HUDEP-2 (cell line): ENCODE results near the gene SLC2A4.

Experiments
- DNase-seq, 76 experiments: peaks; one replicate each; lab custom pipeline; 2025; ENCODE audit not compliant: unreplicated experiment in 76 of 76; lab: John Stamatoyannopoulos, UW

The SLC2A4 gene

DNA sequence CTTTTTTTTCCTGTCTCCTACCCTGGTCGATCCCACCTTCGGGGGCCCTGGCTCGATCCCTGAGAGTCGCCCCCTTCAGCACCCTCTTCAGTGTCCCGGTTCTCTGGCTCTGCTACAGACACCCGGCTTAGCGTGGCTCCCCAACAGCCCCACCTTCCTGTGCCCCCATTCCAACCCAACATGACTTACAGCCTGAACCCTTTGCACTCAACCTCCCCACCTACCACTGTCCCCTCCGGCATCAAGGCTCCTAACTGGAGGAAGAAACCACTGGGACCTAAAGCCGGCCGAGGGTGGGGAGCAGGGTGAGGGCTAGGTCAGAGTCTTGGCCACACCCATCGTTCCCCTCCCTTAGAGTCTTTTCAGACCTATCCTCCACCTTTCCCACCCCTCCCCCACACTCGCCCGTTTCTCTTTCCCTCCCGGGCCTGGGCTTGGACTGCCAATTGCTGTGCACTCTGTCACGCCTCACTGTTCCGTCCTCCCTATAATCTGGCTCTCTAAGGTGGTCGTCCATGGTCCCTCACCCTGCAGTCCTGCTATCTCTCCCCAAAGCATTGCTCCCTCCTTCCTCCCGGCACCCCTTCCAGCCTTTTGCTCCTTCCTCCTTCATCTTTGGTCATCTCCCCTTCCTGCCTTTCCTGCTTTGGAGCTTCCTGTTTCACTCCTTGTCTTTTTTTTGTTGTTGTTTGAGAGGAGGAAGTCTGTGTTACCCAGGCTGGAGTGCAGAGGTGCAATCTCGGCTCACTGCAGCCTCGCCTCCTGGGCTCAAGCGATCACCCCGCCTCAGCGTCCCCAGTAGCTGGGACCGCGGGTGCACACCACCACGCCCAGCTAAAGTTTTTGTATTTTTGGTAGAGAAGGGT, 18.4 kb upstream of the SLC2A4 start:
- DNase-seq, result peak in 34 of 76 experiments; percentile 10 to 41 (median 23)

DNA sequence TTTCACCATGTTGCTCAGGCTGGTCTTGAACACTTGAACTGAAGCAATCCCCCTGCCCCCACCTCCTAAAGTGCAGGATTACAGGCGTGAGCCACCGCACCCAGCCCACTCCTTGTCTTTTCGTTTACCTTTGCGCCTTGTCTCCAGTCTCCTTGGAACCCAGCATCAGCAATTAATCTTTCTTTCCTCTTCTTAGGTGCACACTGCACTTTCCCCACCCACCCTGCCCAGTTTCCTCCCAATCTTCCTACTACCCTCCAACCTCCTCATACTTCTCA, 17.8 kb upstream of the SLC2A4 start:
- DNase-seq, result no peak

DNA sequence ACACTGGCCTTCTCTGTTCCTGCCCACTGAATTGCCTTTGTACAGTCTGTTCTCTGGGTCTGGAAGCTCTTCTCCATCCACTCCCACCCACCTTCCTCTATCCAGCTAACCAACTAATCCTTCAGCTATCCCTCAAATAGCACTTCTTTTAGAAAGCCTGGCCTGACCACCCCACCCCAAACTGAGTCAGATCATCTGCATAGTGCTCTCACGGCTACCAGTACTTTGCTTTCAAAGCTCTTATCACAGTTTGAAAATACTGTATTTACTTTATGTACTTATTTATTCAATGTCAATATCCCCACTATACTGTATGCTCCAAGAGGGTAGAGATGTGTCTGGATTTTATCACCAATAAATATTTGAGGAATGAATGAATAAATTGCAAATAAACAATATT, 14.7 kb upstream of the SLC2A4 start:
- no peak for DNase-seq

DNA sequence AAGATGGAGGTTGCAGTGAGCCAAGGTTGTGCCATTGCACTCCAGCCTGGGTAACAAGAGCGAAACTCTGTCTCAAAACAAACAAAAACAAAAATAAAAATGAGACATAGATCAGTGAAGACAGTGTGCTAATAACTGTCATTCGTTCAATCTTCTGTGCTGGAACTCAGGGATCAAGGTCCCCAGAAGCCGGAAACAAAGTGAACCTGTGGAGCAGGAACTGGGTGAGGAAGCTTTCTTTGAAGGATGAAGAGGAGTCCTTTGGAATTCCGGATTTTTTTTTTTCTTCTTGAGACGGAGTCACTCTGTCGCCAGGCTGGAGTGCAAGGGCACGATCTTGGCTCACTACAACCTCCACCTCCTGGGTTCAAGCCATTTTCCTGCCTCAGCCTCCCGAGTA, 2.1 kb upstream of the SLC2A4 start:
- no peak for DNase-seq

DNA sequence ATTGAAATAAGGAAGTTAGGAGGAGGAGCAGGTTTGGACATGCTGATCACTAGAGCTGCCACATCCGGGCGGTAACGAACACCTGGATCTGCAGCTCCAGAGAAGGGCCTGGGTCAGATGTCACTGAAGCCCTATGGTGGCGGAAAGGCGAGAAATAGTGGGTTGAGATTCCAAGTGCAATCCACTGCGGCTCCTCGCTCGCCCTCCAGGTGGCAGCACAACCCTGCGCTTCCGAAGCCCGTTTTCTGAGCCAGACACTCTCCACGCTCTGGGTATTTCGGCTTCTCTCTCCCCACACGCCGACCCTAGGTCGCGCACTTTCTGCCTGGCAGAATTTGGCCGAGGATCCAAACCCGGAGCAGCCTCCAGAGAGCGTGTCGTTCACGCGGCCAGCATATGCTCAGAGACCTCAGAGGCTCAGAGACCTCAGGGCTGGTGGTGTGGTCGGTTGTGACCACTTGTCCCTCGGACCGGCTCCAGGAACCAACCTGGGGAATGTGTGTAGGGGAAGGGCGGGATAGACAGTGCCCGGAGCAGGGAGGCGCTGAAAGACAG, 922 bp upstream of the SLC2A4 start:
- DNase-seq, result peak in 66 of 76 experiments; percentile 56 to 92 (median 82)

DNA sequence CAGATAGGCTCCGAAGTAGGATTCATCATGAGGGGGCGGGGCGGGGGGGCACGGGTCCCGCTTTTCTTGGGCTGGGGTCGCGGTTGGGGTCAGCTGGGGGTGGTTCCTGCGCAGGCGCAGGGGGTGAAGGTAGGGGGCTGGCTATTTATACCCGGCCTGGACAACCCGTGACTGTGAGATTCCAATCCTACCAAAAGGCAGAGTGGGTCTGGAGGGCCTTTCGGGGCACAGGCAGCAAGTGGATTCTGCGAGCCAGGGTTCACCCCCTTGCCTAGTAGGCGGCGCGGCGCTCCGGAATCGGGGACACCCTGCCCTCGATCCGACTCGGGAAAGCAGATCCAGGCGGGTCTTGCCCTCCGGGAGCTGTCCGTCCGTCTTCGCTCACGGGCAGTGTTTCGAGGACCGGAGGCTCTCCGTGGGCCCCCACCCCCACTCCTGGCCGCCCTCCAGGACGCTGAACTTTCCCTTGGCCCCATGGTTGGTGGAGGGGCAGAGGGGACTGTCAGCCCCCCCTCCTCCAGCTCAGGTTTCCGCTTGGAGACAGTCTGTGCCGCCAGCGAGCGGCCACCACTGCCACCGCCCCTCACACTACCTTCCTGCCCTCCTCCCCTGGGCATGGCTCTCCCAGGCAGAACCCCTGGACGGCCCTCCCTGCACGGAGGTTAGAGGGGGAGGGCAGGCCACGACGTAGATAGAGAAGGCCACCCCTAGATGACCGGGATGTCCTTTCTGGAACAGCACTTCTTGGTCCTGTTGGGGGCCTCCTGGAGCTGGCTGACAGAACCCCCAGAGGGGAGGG, 634 bp downstream of the SLC2A4 start:
- peak in 32 of 76 experiments; percentile 6 to 50 (median 24) for DNase-seq

DNA sequence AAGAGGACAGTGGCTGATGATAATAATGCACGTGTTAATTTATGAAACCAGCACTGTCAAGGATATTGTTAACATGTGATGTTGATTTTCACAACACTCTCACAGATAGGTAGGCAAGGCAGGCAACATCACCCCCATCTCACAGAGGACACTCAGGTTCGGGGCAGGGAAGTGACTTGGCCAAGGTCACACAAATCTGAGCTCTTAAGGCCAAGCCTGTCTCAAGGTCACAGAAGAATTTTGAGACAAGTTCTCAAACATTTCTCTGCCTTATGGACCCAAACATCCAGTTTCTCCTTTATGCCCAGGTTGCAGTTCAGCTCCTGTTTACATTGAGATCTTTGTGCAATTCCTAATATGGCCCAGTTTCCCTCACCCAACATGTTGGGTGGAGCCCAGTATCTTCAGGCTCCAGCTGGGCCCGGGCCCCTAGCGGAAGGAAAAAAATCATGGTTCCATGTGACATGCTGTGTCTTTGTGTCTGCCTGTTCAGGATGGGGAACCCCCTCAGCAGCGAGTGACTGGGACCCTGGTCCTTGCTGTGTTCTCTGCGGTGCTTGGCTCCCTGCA, 1.3 kb downstream of the SLC2A4 start:
- DNase-seq, result peak in 62 of 76 experiments; percentile 3 to 86 (median 60)

DNA sequence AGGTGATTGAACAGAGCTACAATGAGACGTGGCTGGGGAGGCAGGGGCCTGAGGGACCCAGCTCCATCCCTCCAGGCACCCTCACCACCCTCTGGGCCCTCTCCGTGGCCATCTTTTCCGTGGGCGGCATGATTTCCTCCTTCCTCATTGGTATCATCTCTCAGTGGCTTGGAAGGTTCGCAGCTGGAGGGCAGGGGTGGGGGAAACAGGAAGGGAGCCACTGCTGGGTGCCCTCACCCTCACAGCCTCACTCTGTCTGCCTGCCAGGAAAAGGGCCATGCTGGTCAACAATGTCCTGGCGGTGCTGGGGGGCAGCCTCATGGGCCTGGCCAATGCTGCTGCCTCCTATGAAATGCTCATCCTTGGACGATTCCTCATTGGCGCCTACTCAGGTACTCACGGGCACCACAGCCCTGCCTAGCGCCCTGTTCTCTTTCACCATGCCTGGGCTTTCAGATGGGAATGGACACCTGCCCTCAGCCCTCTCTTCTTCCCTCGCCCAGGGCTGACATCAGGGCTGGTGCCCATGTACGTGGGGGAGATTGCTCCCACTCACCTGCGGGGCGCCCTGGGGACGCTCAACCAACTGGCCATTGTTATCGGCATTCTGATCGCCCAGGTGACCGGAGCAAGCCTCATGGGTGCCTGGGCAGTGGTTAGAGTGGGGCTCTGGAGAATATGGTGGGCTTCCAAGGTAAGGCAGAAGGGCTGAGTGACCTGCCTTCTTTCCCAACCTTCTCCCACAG, 2.1 kb downstream of the SLC2A4 start:
- DNase-seq, result no peak

DNA sequence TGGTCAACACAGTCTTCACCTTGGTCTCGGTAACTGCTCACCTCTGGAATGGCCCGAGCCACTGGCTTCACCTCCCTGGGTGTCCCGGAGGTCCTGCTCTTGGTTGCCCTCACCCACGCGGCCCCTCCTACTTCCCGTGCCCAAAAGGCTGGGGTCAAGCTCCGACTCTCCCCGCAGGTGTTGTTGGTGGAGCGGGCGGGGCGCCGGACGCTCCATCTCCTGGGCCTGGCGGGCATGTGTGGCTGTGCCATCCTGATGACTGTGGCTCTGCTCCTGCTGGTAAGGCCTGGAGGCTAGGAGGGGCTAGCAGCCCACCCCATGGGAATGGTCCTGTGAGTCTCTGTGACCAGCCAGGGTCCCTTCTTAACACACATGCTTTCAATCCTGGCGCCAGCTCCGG, 3.4 kb downstream of the SLC2A4 start:
- no peak for DNase-seq

DNA sequence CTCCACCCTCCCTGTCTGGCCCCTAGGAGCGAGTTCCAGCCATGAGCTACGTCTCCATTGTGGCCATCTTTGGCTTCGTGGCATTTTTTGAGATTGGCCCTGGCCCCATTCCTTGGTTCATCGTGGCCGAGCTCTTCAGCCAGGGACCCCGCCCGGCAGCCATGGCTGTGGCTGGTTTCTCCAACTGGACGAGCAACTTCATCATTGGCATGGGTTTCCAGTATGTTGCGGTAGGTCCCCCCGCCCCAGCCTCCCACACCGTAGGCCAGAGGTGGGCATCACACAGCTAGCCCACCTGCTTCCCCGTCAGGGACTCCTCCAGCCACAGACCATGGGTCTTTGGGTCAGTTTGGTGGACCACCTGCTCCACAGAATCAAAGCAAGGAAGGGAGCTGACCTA, 4.2 kb downstream of the SLC2A4 start:
- DNase-seq, result no peak

DNA sequence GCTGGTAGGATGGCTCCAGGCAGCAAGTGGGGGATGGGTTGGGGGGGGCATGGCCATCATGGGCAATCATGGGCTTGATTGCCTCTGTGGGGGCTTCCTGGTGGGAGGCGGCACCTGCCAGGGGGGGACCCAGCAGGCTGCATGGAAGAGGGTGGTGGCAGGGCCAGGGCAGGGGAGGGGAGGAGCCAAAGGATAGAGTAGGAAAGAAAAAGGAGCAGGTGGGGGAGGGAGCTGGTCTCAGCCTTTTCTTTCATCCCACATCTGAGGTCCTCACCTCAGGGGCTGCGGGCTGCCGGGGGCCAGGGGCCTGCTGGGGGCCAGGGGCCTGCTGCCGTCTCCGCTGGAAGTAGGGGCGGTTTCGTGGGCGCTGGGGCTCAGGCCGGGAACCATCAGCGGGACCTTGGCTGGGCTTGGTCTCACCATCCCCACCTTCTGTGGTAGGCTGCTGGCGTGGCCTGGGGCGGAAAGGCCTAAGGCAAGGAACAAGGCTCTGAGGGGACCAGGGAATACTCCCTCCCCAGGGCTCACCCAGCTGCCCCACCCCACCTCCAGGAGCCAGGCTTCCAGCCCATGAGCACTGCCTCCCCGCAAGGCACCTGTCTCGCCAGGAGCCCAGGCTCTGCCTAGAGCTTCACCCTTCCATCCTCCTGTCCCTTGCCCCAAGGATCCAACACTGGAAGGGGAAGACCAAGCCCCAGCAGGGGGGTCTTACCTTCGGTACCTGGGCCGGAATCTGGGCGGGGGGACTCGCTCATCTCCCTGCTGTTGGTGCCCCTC, 7.9 kb downstream of the SLC2A4 start:
- DNase-seq, result peak in 1 of 76 experiments; percentile 11

DNA sequence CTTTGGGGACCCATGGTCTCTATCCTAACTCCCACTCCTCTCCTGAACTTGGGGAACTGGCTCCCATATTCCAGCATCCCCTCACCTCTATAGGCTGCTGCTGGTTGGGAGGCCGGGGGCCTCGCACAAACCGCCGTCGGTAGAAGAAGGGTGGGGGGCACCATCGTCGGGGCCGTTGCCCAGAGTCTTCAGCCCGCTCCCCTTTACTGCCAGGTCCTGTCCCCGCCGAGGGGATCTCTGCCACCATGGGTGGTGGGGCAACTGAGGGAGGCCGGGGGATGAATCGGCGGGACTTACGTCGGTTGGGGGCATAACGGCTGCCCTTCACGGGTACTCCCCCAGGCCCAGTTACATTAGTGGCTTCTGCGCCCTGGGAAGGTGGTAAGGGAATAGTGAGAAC, 8.6 kb downstream of the SLC2A4 start:
- DNase-seq, result no peak

DNA sequence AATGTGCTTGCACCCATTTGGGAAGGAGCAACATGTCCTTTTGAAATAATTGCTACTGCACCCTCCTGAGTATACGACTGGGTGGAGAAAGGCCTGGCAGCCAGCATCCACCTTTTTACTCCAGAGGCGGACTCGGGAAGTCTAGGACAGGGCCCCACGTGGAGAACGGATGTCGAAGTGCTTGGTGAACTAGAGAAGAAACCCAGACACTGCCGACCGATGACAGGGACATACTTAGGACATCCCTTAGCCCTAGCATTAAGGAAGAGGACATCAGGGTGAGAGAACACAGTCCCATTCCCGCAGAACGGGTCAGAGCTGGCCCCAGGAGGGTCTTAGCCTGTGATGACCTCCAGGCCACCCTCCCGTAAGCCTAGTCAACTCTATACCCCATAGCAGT, 9.2 kb downstream of the SLC2A4 start:
- DNase-seq, result no peak

DNA sequence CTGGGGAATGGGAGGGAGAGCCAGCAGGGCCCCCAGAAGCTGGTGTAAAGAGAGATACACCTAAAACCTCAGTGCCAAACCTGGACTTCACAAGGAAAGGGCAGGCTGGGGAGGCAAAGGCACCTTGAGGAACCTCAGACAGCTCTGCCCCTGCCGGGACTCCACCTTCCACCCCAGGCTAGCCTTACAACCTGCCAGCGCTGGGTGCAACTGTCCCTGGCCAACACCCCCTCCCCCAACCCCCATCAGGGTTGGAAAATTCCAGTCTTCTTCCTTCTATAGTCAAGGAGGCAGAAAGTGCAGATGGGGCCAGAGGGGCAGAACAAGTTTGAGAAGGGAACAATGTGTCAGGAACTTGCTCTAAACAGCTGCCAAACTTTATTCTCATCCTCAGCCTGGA, 10.7 kb downstream of the SLC2A4 start:
- no peak for DNase-seq

DNA sequence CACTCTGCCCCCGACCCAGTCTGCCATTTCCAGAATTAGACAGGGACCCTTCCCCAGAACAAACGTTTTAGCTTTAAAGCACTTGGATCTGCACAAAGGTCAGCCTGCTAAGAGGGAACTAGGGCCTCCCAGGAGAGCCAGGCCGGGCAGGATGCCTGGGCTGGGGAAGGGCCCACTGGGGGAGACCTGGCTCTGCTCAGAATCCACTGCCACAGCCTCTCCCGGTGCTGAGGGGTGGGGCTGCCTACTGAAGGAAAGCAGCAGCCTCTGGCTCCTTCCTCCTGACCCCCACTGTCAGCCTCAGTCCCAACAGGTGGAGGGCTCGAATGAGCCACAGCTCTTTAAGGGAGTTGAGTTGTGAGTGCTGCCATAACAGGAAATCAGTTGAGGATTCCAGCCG, 11.2 kb downstream of the SLC2A4 start:
- DNase-seq, result no peak

DNA sequence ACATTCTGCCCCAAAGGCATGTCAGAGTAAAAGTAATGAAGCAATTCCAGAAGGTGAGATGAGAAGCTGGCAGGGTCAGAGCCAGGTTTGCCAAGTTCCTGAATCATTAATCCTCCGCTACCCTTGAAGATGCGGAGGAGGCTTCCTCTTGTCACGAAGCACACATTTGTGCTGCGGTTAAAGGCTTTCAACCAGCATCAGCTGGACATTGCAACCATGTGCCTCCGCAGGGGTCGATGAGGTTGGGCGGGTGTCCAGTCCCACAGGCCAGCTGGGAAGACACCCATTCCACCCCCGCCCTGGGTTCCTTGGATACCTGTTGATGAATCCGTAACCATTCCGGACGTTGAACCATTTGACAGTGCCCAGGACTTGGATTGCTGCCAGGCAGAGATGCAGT, 11.6 kb downstream of the SLC2A4 start:
- DNase-seq, result peak in 4 of 76 experiments; percentile 14 to 44 (median 26)

DNA sequence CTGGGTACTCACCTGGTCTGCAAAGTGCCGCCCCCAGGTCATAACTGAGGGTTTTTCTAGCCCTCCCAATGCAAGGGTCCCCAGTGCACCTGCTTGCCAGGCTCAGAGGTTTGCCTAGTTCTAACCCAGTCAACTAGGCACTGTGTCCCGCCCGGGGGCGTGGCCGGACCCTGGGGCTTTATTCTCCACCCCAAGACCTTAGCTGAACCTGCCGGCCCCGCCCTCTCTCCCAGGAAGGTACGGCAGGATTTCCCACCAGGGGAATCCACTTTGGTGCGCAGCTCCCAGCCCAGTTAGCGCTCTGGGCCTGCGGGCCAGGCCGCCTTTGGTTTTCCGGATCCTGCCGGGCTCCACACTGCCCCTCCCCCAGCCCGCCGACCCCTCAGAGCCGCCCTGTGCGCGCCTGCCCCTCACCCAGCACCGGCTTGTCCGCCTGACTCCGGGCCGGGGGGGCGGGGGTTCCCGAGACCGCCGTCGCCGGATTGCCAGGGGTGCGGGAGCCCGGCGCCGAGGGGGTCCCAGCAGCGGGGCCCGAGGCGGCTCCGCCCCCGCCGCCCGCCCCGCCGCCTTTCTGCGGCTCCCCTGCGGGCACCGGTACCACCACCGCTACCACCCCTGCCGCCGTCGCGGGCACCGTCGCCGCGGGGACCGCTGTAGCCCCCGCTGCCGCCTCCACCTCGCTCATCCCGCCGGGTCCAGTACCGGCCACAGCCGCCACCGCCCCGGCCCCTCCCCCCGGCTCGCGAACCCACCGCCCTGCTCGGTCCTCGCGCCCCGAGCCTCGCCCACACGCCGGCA, 12.5 kb downstream of the SLC2A4 start:
- peak in 63 of 76 experiments; percentile 11 to 81 (median 61) for DNase-seq

DNA sequence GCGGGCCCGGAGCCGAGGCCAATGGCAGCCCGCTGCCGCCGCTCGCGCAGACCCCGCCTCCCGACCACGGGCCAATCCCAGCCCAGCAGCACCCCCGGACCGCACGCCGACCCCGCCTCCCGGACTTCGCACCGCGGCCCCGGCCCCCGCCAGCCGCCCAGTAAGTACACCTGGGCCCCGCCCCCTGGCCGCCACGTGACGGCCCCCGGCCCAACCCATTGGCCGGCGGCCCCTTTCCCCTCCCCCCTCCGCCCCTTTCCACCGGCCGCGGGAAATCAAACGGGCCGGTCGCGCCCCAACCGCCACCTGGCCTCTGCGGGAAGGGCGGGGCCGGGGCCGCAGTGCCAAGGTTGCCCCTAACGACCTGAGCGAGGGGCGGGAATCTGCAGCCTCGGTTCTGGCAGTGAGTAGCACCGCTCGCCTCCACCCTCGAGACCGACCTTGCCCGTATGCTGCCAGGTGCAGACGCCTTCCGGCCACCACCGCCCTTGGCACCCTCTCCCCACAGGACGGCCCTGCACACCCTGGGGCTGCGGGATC, 13.2 kb downstream of the SLC2A4 start, which contains the start of gene YBX2:
TSS of gene YBX2 (minus strand) at position 26 of the 540 bp plus-strand sequence. CDS start 139 bp downstream, outside the sequence.
- DNase-seq, result peak in 72 of 76 experiments; percentile 75 to 99 (median 94)
